Keratinocyte (primary cell): ENCODE data around the gene PLA2G15. TPM values are rescaled to one million over a fixed set of nuclear protein-coding genes. Genes with fewer than 3 reads are reported as not detected.

ENCODE experiments used
- DNase-seq: peaks from one replicate; pipeline ENCODE4 v3.0.0-alpha.2; 2011; ENCODE audit warnings: low read depth, missing footprints, low spot score
- FAIRE-seq: peaks from 2 replicates; lab custom pipeline; 2011; peaks lifted over from hg19 to GRCh38; lab: Jason Lieb, UNC
- H2AFZ ChIP-seq: 2 replicates; pipeline ENCODE4 v1.6.0; 2012; ENCODE audit warnings: low read length, control low read depth, inconsistent platforms; ENCODE audit not compliant: control insufficient read depth
- H3K27ac ChIP-seq: 2 replicates; pipeline ENCODE4 v1.5.1; 2011; ENCODE audit warnings: low read length; ENCODE audit not compliant: control insufficient read depth, insufficient read depth
- H3K27me3 ChIP-seq: 3 replicates; pipeline ENCODE4 v1.6.0; 2011; ENCODE audit warnings: low read length; ENCODE audit not compliant: control insufficient read depth, insufficient read depth; ENCODE audit errors: extremely low read depth
- H3K36me3 ChIP-seq, 2 experiments: 2 replicates in 1 of 2; 3 replicates in 1 of 2; pipeline ENCODE4 v1.5.1; 2011; ENCODE audit warnings: low read length in 2 of 2, mild to moderate bottlenecking in 1 of 2; ENCODE audit not compliant: control insufficient read depth in 2 of 2, insufficient read depth in 2 of 2; ENCODE audit errors: extremely low read depth in 1 of 2
- H3K4me1 ChIP-seq: 3 replicates; pipeline ENCODE4 v1.5.1; 2011; ENCODE audit warnings: low read length; ENCODE audit not compliant: control insufficient read depth, insufficient read depth; ENCODE audit errors: extremely low read depth
- H3K4me2 ChIP-seq: 3 replicates; pipeline ENCODE4 v1.6.0; 2011; ENCODE audit warnings: low read depth, low read length; ENCODE audit not compliant: control insufficient read depth, insufficient read depth; ENCODE audit errors: extremely low read depth
- H3K4me3 ChIP-seq, 3 experiments: fragments of 200-600 bp in 1 of 3; sonication (generic) in 1 of 3; 2 replicates in 2 of 3; 3 replicates in 1 of 3; pipeline ENCODE4 v1.5.1; 2011 to 2016; ENCODE audit warnings: low read length in 3 of 3, mild to moderate bottlenecking in 3 of 3, control low read depth in 2 of 3, inconsistent platforms in 1 of 3, low read depth in 1 of 3, mixed read lengths in 1 of 3, mixed run types in 1 of 3, moderate library complexity in 1 of 3; ENCODE audit not compliant: control insufficient read depth in 2 of 3, insufficient read depth in 2 of 3; ENCODE audit errors: extremely low read depth in 1 of 3
- H3K79me2 ChIP-seq: 2 replicates; pipeline ENCODE4 v1.6.0; 2012; ENCODE audit warnings: low read length; ENCODE audit not compliant: control insufficient read depth, insufficient read depth
- H3K9ac ChIP-seq: 3 replicates; pipeline ENCODE4 v1.6.0; 2011; ENCODE audit warnings: low read length; ENCODE audit not compliant: control insufficient read depth, insufficient read depth; ENCODE audit errors: extremely low read depth
- H3K9me1 ChIP-seq: 3 replicates; pipeline ENCODE4 v1.6.0; 2011; ENCODE audit warnings: low read length; ENCODE audit not compliant: control insufficient read depth, insufficient read depth; ENCODE audit errors: extremely low read depth
- H3K9me3 ChIP-seq: 2 replicates; pipeline ENCODE4 v1.5.1; 2012; ENCODE audit warnings: low read depth, low read length; ENCODE audit not compliant: control insufficient read depth
- H4K20me1 ChIP-seq: 3 replicates; pipeline ENCODE4 v1.6.0; 2011; ENCODE audit warnings: low read length; ENCODE audit not compliant: control insufficient read depth, insufficient read depth; ENCODE audit errors: extremely low read depth
- CTCF ChIP-seq, 3 experiments: IDR thresholded peaks in 1 of 3; conservative IDR thresholded peaks in 1 of 3; optimal IDR thresholded peaks in 1 of 3; 2 replicates in 2 of 3; 3 replicates in 1 of 3; pipeline versions ENCODE3 to v1.5.1; 2011; ENCODE audit warnings: low read length in 3 of 3, mild to moderate bottlenecking in 3 of 3, moderate library complexity in 2 of 3, control low read depth in 1 of 3, inconsistent platforms in 1 of 3; ENCODE audit not compliant: insufficient read depth in 2 of 3; ENCODE audit errors: extremely low read depth in 1 of 3
- EZH2 ChIP-seq: IDR thresholded peaks from one replicate; pipeline ENCODE4 v1.6.1; 2012; ENCODE audit warnings: inconsistent platforms, mild to moderate bottlenecking, low read length, moderate library complexity
- dilution Hi-C: fragments of 300-500 bp; cut with MboI; formaldehyde crosslinking; loops from one replicate; pipeline ENCODE4 v1.7.0; 2020; ENCODE audit warnings: low sequenced_read_pairs; ENCODE audit not compliant: extremely low pct_ligation_motif_present
- polyA plus RNA-seq, 5 experiments: library from polyadenylated mRNA; depleted of rRNA in 3 of 5; stranded (reverse) in 3 of 5; stranded (forward) in 1 of 5; unstranded in 1 of 5; fragments of >200 nt; gene quantifications; 1 replicate in 1 of 5; 2 replicates in 3 of 5; 3 replicates in 1 of 5; pipeline versions ENCODE4 v1.2.1 to v1.2.3, GENCODE V29; 2011 to 2012; ENCODE audit warnings: missing spikeins in 2 of 5, low read depth in 1 of 5, low replicate concordance in 1 of 5

PLA2G15 gene
- polyA plus RNA-seq, 1 donor (not counting 4 experiments of a cell fraction or from before 2014, with no cell fraction given): 9.2 TPM

- dilution Hi-C loops: no loop called here
- DNase-seq (no peak), FAIRE-seq (no peak)
- Histone ChIP-seq H3K9me1 (no peaks in the 10 kb centered on the region), H3K4me3 (no peak overlapping the region), H3K4me1 (peaks cover 2% of the 10 kb centered on the region), H3K27me3 (no peaks in the 10 kb centered on the region), H3K4me2 (no peak overlapping the region), H3K36me3 (peaks cover 7 to 27% of the 10 kb centered on the region in 2 experiments), H3K27ac (no peak overlapping the region), H3K9me3 (no peaks in the 10 kb centered on the region), H4K20me1 (no peaks in the 10 kb centered on the region), H3K9ac (no peak overlapping the region), H3K79me2 (no peaks in the 10 kb centered on the region), H2AFZ (no peak overlapping the region)
- TF ChIP-seq CTCF (optimal IDR thresholded peaks at IDR 0.05 in 1 of 3, IDR thresholded peaks at IDR 0.05 in 1 of 3, conservative IDR thresholded peaks at IDR 0.05 in 1 of 3; ENCODE audit: extremely low read depth in 1 of 3, insufficient read depth in 2 of 3, low read length in 3 of 3) (no peak), EZH2 (no peak)
These were observed 6.7 kb downstream of the PLA2G15 start for GRCh38 chr16:68251832-68252231.

- Histone ChIP-seq H3K9me1 (no peaks in the 10 kb centered on the region), H3K79me2 (no peaks in the 10 kb centered on the region), H3K36me3 (peaks cover 7 to 27% of the 10 kb centered on the region in 2 experiments), H3K4me1 (peaks cover 2% of the 10 kb centered on the region), H2AFZ (no peak overlapping the region), H3K4me2 (no peak overlapping the region), H4K20me1 (no peaks in the 10 kb centered on the region), H3K27ac (no peak overlapping the region), H3K9me3 (no peaks in the 10 kb centered on the region), H3K4me3 (no peak overlapping the region), H3K9ac (no peak overlapping the region), H3K27me3 (no peaks in the 10 kb centered on the region)
- no peak for DNase-seq
- TF ChIP-seq EZH2 (no peak), CTCF (optimal IDR thresholded peaks at IDR 0.05 in 1 of 3, IDR thresholded peaks at IDR 0.05 in 1 of 3, conservative IDR thresholded peaks at IDR 0.05 in 1 of 3; ENCODE audit: extremely low read depth in 1 of 3, insufficient read depth in 2 of 3, low read length in 3 of 3) (no peak)
- dilution Hi-C loops: no loop called here
- FAIRE-seq: no peak
These were observed 7.2 kb downstream of the PLA2G15 start for GRCh38 chr16:68252383-68252782.
